Measurements from ENCODE around the gene ELOVL6.
"Not testable (repeated sequence)": the region's sequence is repeated elsewhere in the genome, so short reads cannot be mapped to it uniquely, and the experiment has no call there.

ELOVL6 gene

DNA sequence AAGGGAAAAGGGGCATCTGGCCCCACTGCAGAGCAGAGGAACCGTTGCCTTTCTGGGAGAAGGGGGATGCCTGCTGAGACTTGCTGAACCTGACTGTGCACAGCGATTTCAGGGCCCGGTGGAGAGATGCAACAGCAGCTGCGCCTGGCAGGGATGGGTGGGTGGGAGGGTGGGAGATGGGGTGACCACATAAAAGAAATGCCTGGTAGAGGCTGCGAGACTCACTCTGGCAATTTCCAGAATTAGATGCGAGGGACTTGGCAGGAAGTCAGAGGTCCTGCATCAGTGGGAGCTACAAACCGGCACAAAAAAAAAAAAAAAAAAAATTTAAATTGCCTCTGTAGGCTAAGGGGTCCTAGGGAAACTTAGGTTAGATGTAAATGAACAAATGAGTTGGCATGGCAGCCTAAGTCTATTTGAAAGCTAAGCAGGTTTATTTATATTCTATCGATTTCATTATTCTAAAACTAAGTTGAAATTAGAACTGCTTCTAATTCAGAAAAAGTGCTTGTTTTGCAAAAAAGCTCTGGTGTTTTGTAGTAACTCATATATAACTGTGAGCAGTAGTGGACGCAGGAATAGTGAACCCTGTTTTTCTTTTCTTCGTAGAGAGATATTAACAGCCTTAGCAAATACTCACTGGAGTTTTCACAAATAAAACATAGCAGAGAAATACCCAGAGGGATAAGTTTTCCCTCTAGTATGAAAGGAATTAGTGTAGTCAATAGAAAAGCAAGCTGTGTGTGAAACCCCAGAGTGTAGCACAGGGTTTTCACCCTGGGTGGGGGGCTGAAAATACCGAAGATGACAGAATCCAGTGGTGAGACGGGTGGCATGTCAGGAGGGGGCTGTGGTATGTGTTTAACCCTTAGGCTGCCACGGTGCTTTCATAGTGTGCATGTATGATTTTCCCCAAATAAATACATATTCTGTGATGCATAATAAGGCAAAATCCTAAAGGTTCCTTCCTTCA is 155.6 kb downstream of the ELOVL6 start:
- no peak overlapping the region for H3K4me3 ChIP-seq (ENCODE audit: low read depth in 1 of 2, low read length in 2 of 2)
- no peaks in the 10 kb centered on the region for H3K9me3 ChIP-seq (ENCODE audit: low read length)
- H3K27ac ChIP-seq (ENCODE audit: low read depth, low read length): no peak overlapping the region
- no peak overlapping the region for H3K9ac ChIP-seq (ENCODE audit: low read length)
- no peaks in the 10 kb centered on the region for H3K36me3 ChIP-seq (ENCODE audit: insufficient read depth, low read length)
- no peaks in the 10 kb centered on the region for H3K27me3 ChIP-seq (ENCODE audit: control insufficient read depth in 1 of 2, insufficient read depth in 2 of 2, low read length in 2 of 2)
- H3K4me1 ChIP-seq (ENCODE audit: insufficient read depth, low read length): no peaks in the 10 kb centered on the region

DNA sequence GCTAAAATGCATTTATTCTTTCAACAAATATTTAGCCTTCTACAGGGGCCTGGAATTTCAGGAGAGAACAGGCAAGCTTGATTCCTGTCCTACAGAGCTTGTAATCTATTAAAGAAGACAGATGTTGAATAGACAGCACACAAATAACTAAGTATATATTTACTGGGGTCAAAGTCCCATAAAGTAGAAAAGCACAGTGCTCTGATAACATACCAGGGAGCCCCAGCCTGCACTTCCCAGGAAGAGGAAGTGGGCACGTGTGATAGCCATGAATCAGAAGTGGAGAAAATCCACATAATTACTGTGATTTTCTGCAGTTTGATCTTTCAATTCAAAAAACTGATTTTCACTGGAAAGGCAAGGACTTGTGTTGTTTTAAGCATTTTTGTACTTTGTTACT is 156.7 kb downstream of the ELOVL6 start:
- Histone ChIP-seq H3K27ac (ENCODE audit: low read depth, low read length) (no peak overlapping the region), H3K27me3 (ENCODE audit: control insufficient read depth in 1 of 2, insufficient read depth in 2 of 2, low read length in 2 of 2) (no peaks in the 10 kb centered on the region), H3K4me3 (ENCODE audit: low read depth in 1 of 2, low read length in 2 of 2) (no peak overlapping the region), H3K9ac (ENCODE audit: low read length) (no peak overlapping the region), H3K9me3 (ENCODE audit: low read length) (no peaks in the 10 kb centered on the region), H3K4me1 (ENCODE audit: insufficient read depth, low read length) (no peaks in the 10 kb centered on the region), H3K36me3 (ENCODE audit: insufficient read depth, low read length) (no peaks in the 10 kb centered on the region)

DNA sequence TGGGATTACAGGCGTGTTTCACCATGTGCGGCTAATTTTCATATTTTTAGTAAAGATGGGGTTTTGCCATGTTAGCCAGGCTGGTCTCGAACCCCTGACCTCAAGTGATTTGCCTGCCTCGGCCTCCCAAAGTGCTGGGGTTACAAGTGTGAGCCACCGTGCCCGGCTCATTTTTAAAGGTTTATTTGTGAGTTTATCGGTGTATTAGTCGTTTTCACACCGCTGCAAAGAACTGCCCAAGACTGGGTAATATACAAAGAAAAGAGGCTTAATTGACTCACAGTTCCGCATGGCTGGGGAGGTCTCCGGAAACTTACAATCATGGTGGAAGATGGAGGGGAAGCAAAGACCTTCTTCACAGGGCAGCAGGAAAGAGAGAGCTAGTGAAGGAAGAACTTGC is 159.3 kb downstream of the ELOVL6 start:
- not testable (repeated sequence) for H3K27ac ChIP-seq (ENCODE audit: low read depth, low read length); H3K4me3 ChIP-seq (ENCODE audit: low read depth in 1 of 2, low read length in 2 of 2); H3K4me1 ChIP-seq (ENCODE audit: insufficient read depth, low read length); H3K27me3 ChIP-seq (ENCODE audit: control insufficient read depth in 1 of 2, insufficient read depth in 2 of 2, low read length in 2 of 2); H3K9ac ChIP-seq (ENCODE audit: low read length); H3K9me3 ChIP-seq (ENCODE audit: low read length); H3K36me3 ChIP-seq (ENCODE audit: insufficient read depth, low read length)

DNA sequence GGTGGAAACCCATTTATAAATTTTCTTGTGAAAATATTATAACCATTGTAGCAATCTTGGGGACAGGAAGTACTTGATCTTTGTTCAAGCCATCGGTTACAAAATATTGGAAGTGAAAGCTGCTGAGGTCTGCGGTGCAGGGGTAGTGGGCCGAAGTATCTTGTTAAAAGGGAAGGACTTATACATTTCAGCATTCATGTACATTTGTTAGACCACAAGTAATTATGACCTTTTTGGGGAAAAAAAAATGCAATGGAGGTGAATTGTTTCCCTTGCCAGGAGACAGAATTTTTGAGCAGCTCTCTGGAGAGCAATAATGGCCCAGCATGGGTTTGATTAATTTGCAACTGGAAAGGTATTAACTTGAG is 164.4 kb downstream of the ELOVL6 start:
- Histone ChIP-seq H3K4me3 (ENCODE audit: low read depth in 1 of 2, low read length in 2 of 2) (no peak overlapping the region), H3K4me1 (ENCODE audit: insufficient read depth, low read length) (no peaks in the 10 kb centered on the region), H3K9ac (ENCODE audit: low read length) (no peak overlapping the region), H3K9me3 (ENCODE audit: low read length) (no peaks in the 10 kb centered on the region), H3K27me3 (ENCODE audit: control insufficient read depth in 1 of 2, insufficient read depth in 2 of 2, low read length in 2 of 2) (peaks cover 0 to 4% of the 10 kb centered on the region in 2 donors), H3K27ac (ENCODE audit: low read depth, low read length) (no peak overlapping the region), H3K36me3 (ENCODE audit: insufficient read depth, low read length) (no peaks in the 10 kb centered on the region)

DNA sequence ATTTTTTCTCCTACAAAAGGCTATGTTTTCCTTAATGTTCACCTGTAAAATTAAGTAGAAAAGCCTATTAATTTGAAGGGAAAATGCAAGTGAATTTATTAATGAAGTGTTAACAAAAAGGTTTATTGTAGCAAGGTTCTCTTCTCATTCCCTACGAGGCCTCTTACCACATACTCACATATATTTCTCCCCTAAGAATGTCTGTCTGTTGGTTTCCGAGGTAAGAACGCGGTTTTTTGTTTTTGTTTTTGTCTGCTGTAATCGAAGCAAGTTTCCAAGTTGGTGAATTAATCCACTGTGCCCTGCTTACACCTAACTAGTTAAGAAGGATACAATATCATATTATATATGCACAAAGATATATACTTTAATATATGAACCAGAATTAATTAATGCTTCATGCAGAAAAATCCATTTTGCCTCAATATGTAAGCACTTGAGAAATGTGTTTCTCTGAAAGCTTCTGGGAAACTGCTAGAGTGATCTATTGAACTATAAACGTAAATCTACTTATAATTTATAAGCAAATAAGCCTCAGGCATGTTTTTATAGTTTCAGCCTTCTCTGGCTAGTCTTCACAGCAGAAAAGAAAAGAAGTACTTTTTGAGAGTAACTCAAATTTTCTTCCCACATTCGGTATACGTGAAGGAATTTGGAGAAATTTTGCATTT is 164.9 kb downstream of the ELOVL6 start:
- Histone ChIP-seq H3K9ac (ENCODE audit: low read length) (no peak overlapping the region), H3K27ac (ENCODE audit: low read depth, low read length) (no peak overlapping the region), H3K4me3 (ENCODE audit: low read depth in 1 of 2, low read length in 2 of 2) (no peak overlapping the region), H3K27me3 (ENCODE audit: control insufficient read depth in 1 of 2, insufficient read depth in 2 of 2, low read length in 2 of 2) (peaks cover 0 to 4% of the 10 kb centered on the region in 2 donors), H3K9me3 (ENCODE audit: low read length) (no peaks in the 10 kb centered on the region), H3K4me1 (ENCODE audit: insufficient read depth, low read length) (no peaks in the 10 kb centered on the region), H3K36me3 (ENCODE audit: insufficient read depth, low read length) (no peaks in the 10 kb centered on the region)

DNA sequence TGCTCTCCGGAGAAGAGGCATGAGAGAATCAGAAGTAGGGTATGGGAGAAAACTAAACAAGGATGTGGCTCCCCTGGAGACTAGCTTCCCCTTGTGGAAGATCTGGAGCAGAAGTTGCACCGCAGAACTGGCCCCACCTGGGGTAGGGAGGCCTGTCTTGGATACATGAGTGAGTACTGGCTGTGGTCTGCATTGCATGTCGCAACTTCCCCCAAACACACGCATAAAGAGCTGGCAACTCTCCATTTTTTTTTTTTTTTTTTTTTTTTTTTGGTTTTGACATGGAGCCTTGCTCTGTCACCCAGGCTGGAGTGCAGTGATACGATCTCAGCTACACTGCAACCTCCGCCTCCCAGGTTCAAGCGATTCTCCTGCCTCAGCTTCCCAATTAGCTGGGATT is 165.8 kb downstream of the ELOVL6 start:
- no peaks in the 10 kb centered on the region for H3K9me3 ChIP-seq (ENCODE audit: low read length)
- H3K4me1 ChIP-seq (ENCODE audit: insufficient read depth, low read length): no peaks in the 10 kb centered on the region
- no peak overlapping the region for H3K27ac ChIP-seq (ENCODE audit: low read depth, low read length)
- no peak overlapping the region for H3K4me3 ChIP-seq (ENCODE audit: low read depth in 1 of 2, low read length in 2 of 2)
- peaks cover 0 to 4% of the 10 kb centered on the region in 2 donors for H3K27me3 ChIP-seq (ENCODE audit: control insufficient read depth in 1 of 2, insufficient read depth in 2 of 2, low read length in 2 of 2)
- no peak overlapping the region for H3K9ac ChIP-seq (ENCODE audit: low read length)
- no peaks in the 10 kb centered on the region for H3K36me3 ChIP-seq (ENCODE audit: insufficient read depth, low read length)

DNA sequence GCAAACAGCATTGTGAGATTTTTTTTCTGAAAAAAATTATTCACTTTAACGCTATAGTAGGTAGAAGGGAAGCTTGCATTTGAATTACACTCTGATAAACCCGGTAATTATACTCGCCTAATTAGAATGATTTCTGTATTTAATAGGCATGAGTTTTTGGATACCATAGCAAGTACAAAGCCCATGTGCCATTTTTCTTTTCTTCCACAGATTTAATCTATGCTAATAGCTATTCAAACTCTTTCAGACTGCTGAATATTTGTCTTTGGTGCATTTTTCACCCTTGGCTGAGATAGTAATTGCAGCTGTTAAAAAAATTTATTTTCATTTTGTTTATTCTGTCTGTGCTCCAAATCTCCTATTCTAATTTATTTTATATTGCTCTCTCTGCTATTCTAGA is 172.7 kb downstream of the ELOVL6 start:
- Histone ChIP-seq H3K9ac (ENCODE audit: low read length) (no peak overlapping the region), H3K4me1 (ENCODE audit: insufficient read depth, low read length) (no peaks in the 10 kb centered on the region), H3K36me3 (ENCODE audit: insufficient read depth, low read length) (no peaks in the 10 kb centered on the region), H3K27ac (ENCODE audit: low read depth, low read length) (no peak overlapping the region), H3K27me3 (ENCODE audit: control insufficient read depth in 1 of 2, insufficient read depth in 2 of 2, low read length in 2 of 2) (peaks cover 0 to 3% of the 10 kb centered on the region in 2 donors), H3K4me3 (ENCODE audit: low read depth in 1 of 2, low read length in 2 of 2) (no peak overlapping the region), H3K9me3 (ENCODE audit: low read length) (no peaks in the 10 kb centered on the region)

DNA sequence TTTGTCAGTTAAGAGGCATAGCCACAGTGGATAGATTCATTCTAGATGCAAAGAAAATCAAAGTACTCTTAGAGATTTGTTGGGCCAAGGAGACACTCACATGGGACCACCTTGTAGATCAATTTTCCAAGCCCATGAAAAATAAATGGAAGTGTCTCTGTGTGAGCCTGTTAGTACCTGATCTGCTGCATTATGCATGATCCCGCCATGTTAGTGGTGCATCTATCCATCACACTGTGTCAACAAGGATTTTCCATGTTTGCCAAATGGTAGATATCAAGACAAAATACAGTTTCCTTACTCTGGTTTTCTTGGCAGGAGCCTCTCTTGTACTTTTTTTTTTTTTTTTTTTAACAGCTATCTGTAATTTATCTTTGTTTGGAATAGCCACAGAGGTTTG is 173.4 kb downstream of the ELOVL6 start:
- Histone ChIP-seq H3K36me3 (ENCODE audit: insufficient read depth, low read length) (no peaks in the 10 kb centered on the region), H3K27me3 (ENCODE audit: control insufficient read depth in 1 of 2, insufficient read depth in 2 of 2, low read length in 2 of 2) (no peaks in the 10 kb centered on the region), H3K4me1 (ENCODE audit: insufficient read depth, low read length) (no peaks in the 10 kb centered on the region), H3K9ac (ENCODE audit: low read length) (no peak overlapping the region), H3K4me3 (ENCODE audit: low read depth in 1 of 2, low read length in 2 of 2) (no peak overlapping the region), H3K9me3 (ENCODE audit: low read length) (no peaks in the 10 kb centered on the region), H3K27ac (ENCODE audit: low read depth, low read length) (no peak overlapping the region)

DNA sequence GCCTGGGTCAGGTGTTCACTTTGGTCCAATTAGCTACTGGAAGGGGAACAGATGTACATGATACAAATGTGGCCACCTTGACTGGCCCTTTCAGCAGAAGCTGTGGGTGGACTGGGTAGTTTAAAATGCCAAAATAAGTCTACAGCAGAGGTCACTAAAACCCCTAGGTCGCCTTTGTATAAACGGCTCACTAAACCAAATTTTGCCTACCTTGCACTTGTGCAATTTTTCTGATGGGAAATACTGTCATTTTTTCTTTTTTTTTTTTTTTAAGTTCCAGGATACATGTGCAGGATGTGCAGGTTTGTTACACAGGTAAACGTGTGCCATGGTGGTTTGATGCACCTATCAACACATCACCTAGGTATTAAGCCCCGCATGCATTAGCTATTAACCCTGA is 176.0 kb downstream of the ELOVL6 start:
- H3K4me1 ChIP-seq (ENCODE audit: insufficient read depth, low read length): no peaks in the 10 kb centered on the region
- H3K27me3 ChIP-seq (ENCODE audit: control insufficient read depth in 1 of 2, insufficient read depth in 2 of 2, low read length in 2 of 2): no peaks in the 10 kb centered on the region
- no peak overlapping the region for H3K27ac ChIP-seq (ENCODE audit: low read depth, low read length)
- H3K9ac ChIP-seq (ENCODE audit: low read length): no peak overlapping the region
- H3K4me3 ChIP-seq (ENCODE audit: low read depth in 1 of 2, low read length in 2 of 2): no peak overlapping the region
- H3K9me3 ChIP-seq (ENCODE audit: low read length): no peaks in the 10 kb centered on the region
- no peaks in the 10 kb centered on the region for H3K36me3 ChIP-seq (ENCODE audit: insufficient read depth, low read length)

DNA sequence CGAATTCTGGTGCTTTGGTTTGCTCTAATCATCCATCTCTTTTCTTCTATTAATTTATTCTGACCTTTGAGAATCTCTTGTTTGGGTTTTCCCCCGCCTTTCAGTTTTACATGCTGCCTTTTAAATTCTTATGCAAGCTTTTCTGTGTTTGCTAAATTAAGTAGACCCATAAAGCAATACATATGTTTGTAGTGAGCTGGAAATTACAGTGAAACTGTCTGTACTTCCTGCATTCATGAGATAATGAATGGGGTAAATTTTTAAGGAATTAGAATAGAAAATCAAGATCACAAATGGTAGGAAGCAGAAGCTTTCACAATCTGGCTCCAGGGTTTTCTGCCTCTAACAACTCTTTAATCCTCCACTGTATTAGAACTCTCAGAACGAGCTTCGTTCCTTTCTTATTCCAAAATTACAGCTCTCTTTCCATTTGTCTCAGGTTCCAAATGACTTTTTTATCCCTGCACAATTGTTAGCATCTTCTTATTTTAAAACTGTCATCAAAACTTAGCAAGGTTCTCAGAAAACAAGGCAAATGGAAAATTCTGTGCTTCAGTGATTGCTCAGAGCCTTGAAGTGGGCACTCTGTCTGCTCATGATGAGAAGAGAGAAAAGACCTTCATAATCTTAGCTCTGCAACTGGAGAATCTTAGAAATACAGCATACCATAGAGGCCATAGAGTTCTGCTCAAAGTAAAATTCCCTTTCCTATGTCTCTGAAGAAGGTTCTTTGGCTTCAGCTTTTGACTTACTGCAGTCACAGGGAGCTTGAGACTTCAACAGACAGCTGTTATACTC is 177.6 kb downstream of the ELOVL6 start:
- no peaks in the 10 kb centered on the region for H3K9me3 ChIP-seq (ENCODE audit: low read length)
- no peak overlapping the region for H3K4me3 ChIP-seq (ENCODE audit: low read depth in 1 of 2, low read length in 2 of 2)
- H3K4me1 ChIP-seq (ENCODE audit: insufficient read depth, low read length): no peaks in the 10 kb centered on the region
- no peak overlapping the region for H3K27ac ChIP-seq (ENCODE audit: low read depth, low read length)
- H3K27me3 ChIP-seq (ENCODE audit: control insufficient read depth in 1 of 2, insufficient read depth in 2 of 2, low read length in 2 of 2): no peaks in the 10 kb centered on the region
- no peak overlapping the region for H3K9ac ChIP-seq (ENCODE audit: low read length)
- no peaks in the 10 kb centered on the region for H3K36me3 ChIP-seq (ENCODE audit: insufficient read depth, low read length)

DNA sequence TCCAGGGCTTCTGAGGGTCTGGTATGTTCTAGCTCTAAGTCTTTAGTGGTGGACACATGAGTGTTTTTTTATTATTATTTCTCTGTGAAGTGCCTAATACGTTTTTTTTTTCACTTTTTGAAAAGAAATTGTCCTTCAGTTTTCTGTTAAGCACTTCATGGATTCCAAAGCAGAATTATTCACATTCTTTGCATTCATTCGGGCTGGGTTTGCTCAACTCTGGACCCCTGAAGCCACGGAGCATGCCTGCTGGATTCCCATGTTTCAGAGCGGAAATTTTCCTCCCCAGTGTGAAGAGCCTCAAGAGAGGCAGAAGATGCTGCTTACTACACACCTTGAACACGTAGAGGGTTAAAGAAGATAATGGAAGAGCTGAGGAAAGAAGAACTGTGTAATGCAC is 178.3 kb downstream of the ELOVL6 start:
- Histone ChIP-seq H3K9ac (ENCODE audit: low read length) (no peak overlapping the region), H3K4me3 (ENCODE audit: low read depth in 1 of 2, low read length in 2 of 2) (no peak overlapping the region), H3K27me3 (ENCODE audit: control insufficient read depth in 1 of 2, insufficient read depth in 2 of 2, low read length in 2 of 2) (no peaks in the 10 kb centered on the region), H3K9me3 (ENCODE audit: low read length) (no peaks in the 10 kb centered on the region), H3K36me3 (ENCODE audit: insufficient read depth, low read length) (no peaks in the 10 kb centered on the region), H3K27ac (ENCODE audit: low read depth, low read length) (no peak overlapping the region), H3K4me1 (ENCODE audit: insufficient read depth, low read length) (no peaks in the 10 kb centered on the region)
